GM18508 (cell line): ENCODE data around the gene NOM1.

Source experiments
- ATAC-seq: cut with Tn5 transposase; IDR thresholded peaks from one replicate; pipeline ENCODE4 v1.9.1; 2021; ENCODE audit warnings: moderate number of reproducible peaks; ENCODE audit not compliant: insufficient read depth, unreplicated experiment

NOM1 gene

GRCh38 chr7:156979711-156980110 lies 30.2 kb downstream of the NOM1 start:
- no peak for ATAC-seq

DNA sequence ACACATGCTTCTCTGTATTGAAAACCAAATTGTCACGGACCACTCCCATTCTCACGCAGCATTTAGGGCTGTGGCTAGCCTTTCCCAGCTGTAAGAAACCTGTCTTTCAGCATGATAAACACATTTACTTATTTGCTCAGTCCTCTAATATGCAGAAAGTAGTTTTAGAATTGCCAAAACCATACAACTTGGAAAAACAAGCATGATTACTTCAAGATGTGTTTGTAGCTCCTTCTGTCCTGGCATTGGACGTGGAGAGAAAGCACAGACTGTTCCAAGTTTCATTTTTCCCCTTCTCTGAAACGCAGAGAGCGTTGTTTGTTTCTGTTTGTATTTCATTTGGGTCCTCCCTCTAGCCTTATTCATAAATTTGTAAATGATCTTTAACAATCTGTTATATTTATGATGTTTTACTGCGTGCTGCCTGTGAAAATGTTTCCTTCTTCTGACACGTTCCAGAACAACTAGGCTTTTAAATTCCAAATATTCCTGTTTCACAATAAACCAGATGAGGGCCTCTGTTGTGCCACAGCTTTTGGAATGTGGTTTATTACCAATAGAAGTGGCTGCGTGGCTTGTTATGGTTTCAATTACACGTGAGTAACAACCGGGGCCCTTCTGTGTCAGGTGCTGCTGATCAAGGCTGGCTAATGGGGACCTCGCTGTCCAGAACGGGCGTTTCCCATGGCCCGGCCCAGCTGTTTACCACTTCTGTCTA lies 34.8 kb downstream of the NOM1 start:
- no peak for ATAC-seq

- ATAC-seq: no peak
These were observed 35.8 kb downstream of the NOM1 start for GRCh38 chr7:156985101-156985992.

DNA sequence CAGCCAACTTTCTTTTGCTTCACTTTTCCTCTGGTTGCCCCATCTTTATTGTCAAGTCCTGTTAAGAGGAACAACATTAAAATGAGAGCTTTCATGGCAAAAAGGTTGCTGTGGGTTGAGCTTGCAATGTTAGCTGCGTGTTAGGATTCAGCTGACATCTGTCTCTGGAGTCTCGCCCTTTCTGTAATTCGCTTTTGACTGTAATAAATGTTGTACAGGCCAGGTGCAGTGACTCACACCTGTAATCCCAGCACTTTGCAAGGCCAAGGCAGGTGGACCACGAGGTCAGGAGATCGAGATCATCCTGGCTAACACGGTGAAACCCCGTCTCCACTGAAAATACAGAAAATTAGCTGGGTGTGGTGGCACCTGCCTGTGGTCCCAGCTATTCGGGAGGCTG lies 36.9 kb downstream of the NOM1 start:
- ATAC-seq: no peak

DNA sequence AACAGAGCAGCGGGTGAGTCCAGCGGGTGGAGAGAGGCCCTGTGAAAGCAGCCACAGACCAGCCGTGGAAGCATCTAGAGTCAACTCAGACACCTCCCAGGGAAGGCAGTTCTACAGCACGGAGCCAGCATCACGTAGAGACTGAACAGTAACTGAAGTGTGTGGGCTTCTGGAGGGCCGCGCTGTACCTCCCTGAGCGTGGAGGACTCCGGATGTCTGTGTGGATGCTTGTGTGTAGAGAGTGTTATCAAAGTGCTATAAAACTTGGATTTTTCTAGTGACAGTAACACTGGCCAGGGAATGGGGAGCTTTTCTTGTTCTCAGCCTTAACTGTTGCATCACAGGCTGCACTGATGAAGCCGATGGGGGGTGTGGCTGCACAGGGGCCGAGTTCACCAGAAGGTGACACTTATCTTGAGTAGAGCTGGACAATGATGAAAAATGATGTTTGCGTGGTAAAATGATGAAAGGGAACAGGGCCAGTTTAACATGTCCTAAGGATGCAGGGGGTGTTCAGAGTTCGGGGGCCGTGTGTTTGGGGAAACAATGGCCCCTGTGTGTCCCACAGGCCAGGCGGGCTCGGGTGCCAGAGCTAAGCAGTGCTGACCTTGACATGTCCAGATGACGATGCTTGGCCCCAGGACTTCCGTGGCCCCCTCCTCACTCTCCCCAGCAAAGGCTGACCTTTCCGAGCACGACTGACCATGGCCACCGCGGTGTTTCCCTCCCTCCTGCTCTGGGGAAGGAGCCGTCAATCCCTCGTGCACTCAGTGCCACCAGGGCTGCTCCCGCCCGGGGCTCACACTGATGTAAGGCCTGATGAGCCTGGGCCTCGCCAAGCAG lies 39.1 kb downstream of the NOM1 start:
- ATAC-seq: no peak

- no peak for ATAC-seq
These were observed 40.4 kb downstream of the NOM1 start for GRCh38 chr7:156989766-156990535.

- ATAC-seq: no peak
These were observed 43.8 kb downstream of the NOM1 start for GRCh38 chr7:156993021-156993924.

DNA sequence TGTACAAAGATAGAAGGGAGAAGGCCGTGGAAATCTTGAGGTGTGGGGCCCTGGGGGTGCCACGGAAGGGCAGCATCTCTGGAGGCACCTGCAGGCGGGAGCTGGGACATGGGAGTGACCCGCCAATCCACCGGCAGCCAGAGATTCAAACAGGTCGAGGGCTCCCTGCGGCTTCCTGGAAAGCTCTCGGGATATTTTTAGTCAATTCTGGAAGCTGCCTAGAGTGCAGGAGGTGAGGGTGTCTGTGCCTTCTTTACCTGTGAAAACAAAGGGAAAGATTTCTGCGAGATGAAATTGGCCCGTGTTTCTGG lies 44.4 kb downstream of the NOM1 start:
- no peak for ATAC-seq

GRCh38 chr7:156994417-156994816 lies 44.9 kb downstream of the NOM1 start:
- no peak for ATAC-seq

DNA sequence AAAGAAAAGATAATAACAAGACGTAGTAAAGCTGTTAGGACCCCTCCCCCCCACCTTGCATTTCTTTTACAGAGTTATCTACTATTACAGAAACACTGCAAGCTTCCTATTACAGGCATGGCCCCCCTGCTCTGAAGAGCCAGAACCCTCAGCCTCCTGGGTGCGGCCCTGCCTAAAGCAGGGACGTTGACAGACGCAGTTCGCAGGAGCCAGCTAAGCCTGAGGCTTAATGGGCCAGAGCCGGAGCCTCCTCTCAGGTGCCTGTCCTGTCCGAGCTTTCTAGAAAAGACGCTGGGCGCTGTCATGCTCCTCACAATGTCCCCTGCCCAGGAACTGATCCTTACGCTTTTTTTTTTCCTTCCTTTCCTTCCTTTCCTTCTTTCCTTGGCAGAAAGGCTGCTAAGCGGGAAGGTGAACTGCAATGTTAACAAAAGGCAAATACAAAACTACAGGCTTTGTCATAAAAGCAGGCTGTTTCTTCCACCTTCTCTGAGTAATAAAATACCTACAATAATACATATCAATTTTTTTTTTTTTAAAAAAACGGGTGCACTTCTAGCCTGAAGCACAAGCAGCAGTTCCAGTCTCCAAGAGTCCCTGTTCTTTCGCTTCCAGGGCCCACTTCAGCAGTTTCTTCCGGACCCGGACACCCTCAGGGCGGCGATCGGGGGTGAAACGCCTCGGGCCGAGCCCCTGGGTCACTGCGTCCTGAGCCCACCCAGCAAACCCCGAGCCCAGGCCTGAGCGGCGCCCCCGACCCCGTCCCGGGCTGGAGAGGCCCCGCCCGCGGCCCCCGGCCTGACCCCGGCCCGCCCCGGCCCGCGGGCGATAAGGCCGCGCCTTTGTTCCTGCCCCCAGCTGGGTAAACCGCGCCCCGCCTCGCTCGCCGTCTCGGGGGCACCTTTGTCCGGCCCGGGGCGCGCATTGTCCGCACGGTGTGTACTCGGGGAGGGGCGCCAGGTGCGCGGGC lies 49.8 kb downstream of the NOM1 start:
- no peak for ATAC-seq

- no peak for ATAC-seq
These were observed 50.6 kb downstream of the NOM1 start for GRCh38 chr7:156999958-157000726.

GRCh38 chr7:157000741-157001653 lies 51.5 kb downstream of the NOM1 start:
- no peak for ATAC-seq

GRCh38 chr7:157001920-157002818 lies 52.7 kb downstream of the NOM1 start:
- ATAC-seq: no peak

DNA sequence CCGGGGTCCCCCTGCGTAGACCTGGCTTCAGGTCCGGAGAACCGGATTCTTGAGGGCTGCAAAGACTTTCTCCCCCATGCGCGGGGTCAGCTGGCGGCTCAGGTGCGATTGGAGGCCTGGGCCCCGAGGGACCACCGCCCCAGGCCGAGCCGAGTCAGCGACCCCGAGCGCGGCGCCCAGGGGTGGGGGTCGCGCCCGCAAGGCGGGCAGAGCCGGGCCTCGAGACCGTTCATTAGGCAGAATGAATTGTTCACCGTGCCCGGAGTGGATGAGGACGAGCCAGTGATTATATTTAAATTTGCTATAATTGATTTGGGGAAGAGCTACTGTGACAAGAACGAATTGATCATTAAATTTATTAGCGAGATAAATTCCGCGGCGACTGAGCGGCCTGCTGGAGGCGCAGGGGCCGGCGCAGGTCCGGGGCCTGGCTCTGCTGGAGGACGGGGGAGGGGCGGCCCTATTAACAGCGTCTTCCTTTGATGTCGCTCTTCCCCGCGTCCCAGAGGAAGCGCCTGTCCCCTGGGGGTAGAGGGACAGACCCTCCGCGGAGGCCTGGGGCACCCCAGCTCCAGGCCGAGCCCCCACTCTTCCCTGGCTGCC lies 53.4 kb downstream of the NOM1 start:
- no peak for ATAC-seq

DNA sequence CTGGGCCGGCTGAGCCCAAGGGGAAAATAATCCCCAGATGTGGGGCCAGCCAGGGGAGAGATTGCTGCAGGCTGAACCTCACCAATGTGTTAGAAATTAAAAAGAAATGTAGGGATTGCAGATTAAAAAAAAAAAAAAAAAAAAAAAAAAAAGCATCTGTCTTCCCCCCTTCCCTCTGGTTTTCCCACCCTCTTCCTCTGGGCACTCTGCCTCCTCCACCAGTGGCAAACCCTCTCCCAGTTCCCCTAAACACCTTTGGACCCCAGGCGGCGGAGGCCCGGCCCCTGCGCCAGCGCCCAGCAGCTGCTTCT lies 53.9 kb downstream of the NOM1 start:
- ATAC-seq: no peak
